T47D (cell line): ENCODE results near the gene NFYB.
A peak's percentile ranks its signal among the peaks of the same experiment; 100 is the strongest.

ENCODE experiments used
- DNase-seq, 2 experiments: peaks; one replicate each; pipeline versions ENCODE4 v3.0.0 to v3.0.0-alpha.2; 2011 to 2012; ENCODE audit warnings: low read depth in 1 of 2, low spot score in 1 of 2
- JUND ChIP-seq: IDR thresholded peaks from 2 replicates; pipeline ENCODE4 v1.6.1; 2012; ENCODE audit warnings: low read depth
- in situ Hi-C: cut with HindIII; loops from 2 replicates; pipeline ENCODE4 v1.10.0; 2016; ENCODE audit warnings: low sequenced_read_pairs, low pct_unique_long_range_greater_than_20kb

The NFYB gene

DNA sequence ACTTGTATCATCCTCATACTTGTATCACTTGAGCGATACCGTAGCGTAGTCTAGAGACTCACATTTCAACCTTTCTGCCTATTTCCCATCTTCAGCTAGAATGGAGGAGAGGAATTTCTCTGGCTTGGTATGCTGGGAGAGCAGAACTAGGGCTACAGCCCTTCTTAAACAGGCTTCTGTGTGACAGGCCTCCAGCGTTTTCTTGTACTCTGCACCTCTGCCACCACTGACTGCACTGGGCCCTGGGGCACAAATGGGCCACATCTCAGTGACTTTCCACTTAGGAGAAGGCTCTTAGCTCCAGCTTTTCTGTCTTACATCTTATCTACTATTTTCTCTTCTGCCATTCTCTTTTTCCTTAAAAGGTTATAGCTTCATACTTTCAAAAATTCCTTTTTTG, 46.9 kb downstream of the NFYB start:
- in situ Hi-C loops: no loop called here
- DNase-seq: no peak
- TF ChIP-seq JUND: no peak

- peak in 1 of 2 experiments; percentile 20 for DNase-seq
- no peak for TF ChIP-seq JUND
- in situ Hi-C loops: no loop called here
Observed at GRCh38 chr12:104090685-104091084, 47.3 kb downstream of the NFYB start.

GRCh38 chr12:104083769-104084475, 54.1 kb downstream of the NFYB start:
- DNase-seq: no peak

DNA sequence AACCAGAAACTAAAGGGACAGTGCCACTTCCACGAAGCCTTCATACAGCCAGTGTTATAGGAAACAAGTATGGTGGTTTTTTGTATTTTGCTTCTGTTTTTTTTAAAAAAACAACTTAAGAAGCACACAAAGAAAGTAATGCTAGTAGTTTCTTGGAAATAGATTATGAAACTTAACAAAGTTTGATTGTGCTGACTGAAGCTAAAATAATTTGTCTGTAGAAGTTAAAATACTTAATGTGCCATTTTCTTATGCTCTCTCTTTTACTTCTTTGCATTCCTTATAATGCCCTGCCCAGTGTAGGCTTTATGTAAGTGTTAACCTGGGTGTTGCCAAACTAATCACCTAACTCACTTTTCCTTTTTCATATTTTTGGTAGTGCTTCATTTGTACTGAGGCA, 57.2 kb downstream of the NFYB start:
- DNase-seq: no peak
- in situ Hi-C loops: no loop called here
- no peak for TF ChIP-seq JUND

More at GRCh38 chr12:104083769-104084475, 54.1 kb downstream of the NFYB start:
- in situ Hi-C loops: no loop called here
- TF ChIP-seq JUND: no peak

GRCh38 chr12:104079024-104079423, 59.0 kb downstream of the NFYB start:
- no peak for DNase-seq

GRCh38 chr12:104073699-104074098, 64.3 kb downstream of the NFYB start:
- no peak for DNase-seq
- in situ Hi-C loops: no loop called here
- TF ChIP-seq JUND: no peak

More at GRCh38 chr12:104079024-104079423, 59.0 kb downstream of the NFYB start:
- TF ChIP-seq JUND: no peak
- in situ Hi-C loops: no loop called here

DNA sequence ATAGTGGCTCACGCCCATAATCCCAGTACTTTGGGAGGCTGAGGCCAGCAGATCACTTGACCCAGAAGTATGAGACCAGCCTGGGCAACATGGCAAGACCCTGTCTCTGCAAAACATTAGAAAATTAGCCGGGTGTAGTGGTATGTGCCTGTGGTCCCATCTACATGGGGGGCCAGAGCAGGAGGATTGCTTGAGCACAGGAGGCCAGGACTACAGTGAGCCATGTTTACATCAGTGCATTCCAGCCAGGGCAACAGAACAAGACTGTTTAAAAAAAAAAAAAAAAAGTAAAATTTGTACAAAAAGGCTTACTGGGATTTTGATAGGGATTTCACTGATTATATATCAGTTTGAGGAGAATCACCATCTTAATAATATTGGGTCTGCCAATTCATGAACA, 65.9 kb downstream of the NFYB start:
- no peak for TF ChIP-seq JUND
- in situ Hi-C loops: no loop called here
- DNase-seq: no peak
